Measurements from ENCODE around the gene ZNF771.

Gene ZNF771

GRCh38 chr16:30369938-30370455, 37.4 kb upstream of the ZNF771 start:
- Histone ChIP-seq H3K4me3 (ENCODE audit: control insufficient read depth in 1 of 7, extremely low read depth in 1 of 7, insufficient read depth in 4 of 7, low read depth in 2 of 7, low read length in 6 of 7) (peak overlapping the region; percentile 68 to 93 (median 75)), H3K4me1 (ENCODE audit: control extremely low read depth in 1 of 4, control insufficient read depth in 4 of 4, insufficient read depth in 4 of 4, low read length in 3 of 4) (peaks cover 11 to 42% (median 32%) of the 10 kb centered on the region in 4 experiments), H3K9me3 (ENCODE audit: control extremely low read depth in 1 of 5, control insufficient read depth in 4 of 5, insufficient read depth in 2 of 5, low read depth in 1 of 5, low read length in 4 of 5) (no peaks in the 10 kb centered on the region), H3K27me3 (replicated peaks in 2 of 5; ENCODE audit: control insufficient read depth in 4 of 5, insufficient read depth in 5 of 5, low read length in 4 of 5) (no peaks in the 10 kb centered on the region), H3K36me3 (ENCODE audit: control insufficient read depth in 4 of 4, insufficient read depth in 4 of 4, low read length in 3 of 4) (peaks cover 0 to 17% (median 8%) of the 10 kb centered on the region in 4 experiments), H3K27ac (ENCODE audit: insufficient read depth in 1 of 2, low read depth in 1 of 2, low read length in 2 of 2, poor library complexity in 1 of 2, severe bottlenecking in 2 of 2) (peak overlapping the region in 1 of 2 experiments; percentile 81)
- ChIA-PET CTCF (interaction anchor here (1.2 to 2.2 kb wide), 6 partner anchors 12 to 42 kb away, joined by 4 to 16 read pairs (median 6); partner anchors contain the start of genes SEPTIN1 and ZNF771), POLR2A (interaction anchor here (0.9 to 1.3 kb wide), 4 partner anchors 8 to 37 kb away, joined by 3 to 5 read pairs (median 3); partner anchors contain the start of genes CD2BP2, ZNF48 and ZNF771)
- DNase-seq, result no peak
- 0% methylated on average over 55 of the region's 76 CpGs for WGBS (ENCODE audit: insufficient coverage)

- Histone ChIP-seq H3K36me3 (ENCODE audit: control insufficient read depth in 4 of 4, insufficient read depth in 4 of 4, low read length in 3 of 4) (peaks cover 0 to 11% (median 4%) of the 10 kb centered on the region in 4 experiments), H3K4me3 (ENCODE audit: control insufficient read depth in 1 of 7, extremely low read depth in 1 of 7, insufficient read depth in 4 of 7, low read depth in 2 of 7, low read length in 6 of 7) (peak within 1 kb of the TSS; percentile 68 to 93 (median 75)), H3K4me1 (ENCODE audit: control extremely low read depth in 1 of 4, control insufficient read depth in 4 of 4, insufficient read depth in 4 of 4, low read length in 3 of 4) (peaks cover 11 to 42% (median 32%) of the 10 kb centered on the region in 4 experiments), H3K27me3 (replicated peaks in 2 of 5; ENCODE audit: control insufficient read depth in 4 of 5, insufficient read depth in 5 of 5, low read length in 4 of 5) (no peaks in the 10 kb centered on the region), H3K9me3 (ENCODE audit: control extremely low read depth in 1 of 5, control insufficient read depth in 4 of 5, insufficient read depth in 2 of 5, low read depth in 1 of 5, low read length in 4 of 5) (no peaks in the 10 kb centered on the region), H3K27ac (ENCODE audit: insufficient read depth in 1 of 2, low read depth in 1 of 2, low read length in 2 of 2, poor library complexity in 1 of 2, severe bottlenecking in 2 of 2) (peak within 1 kb of the TSS; percentile 25 to 82)
- CTCF ChIA-PET, result interaction anchor here (0.6 to 2.2 kb wide), 14 partner anchors 8 to 90 kb away, joined by 3 to 16 read pairs (median 4); partner anchors contain the start of genes CD2BP2, SEPTIN1, ZNF48 and ZNF771
- DNase-seq, result peak; percentile 100
- POLR2A ChIA-PET, result interaction anchor here (0.7 to 1.3 kb wide), 4 partner anchors 16 to 198 kb away, joined by 3 to 5 read pairs (median 3); partner anchors contain the start of genes CD2BP2, ZNF48 and ZNF771
- 0% methylated on average over 23 of the region's 40 CpGs for WGBS (ENCODE audit: insufficient coverage)
Observed at GRCh38 chr16:30370456-30371247, 36.8 kb upstream of the ZNF771 start, which contains the start of gene TBC1D10B. Gene TBC1D10B, minus strand, starts transcription at chr16:30370494. Its CDS starts 311 bp downstream, at chr16:30370183.

GRCh38 chr16:30371248-30371816, 36.1 kb upstream of the ZNF771 start:
- whole genome bisulfite sequencing (ENCODE audit: insufficient coverage), result 32% methylated on average over 9 of the region's 11 CpGs

GRCh38 chr16:30372038-30372712, 35.2 kb upstream of the ZNF771 start:
- DNase-seq, result no peak
- POLR2A ChIA-PET, result no interaction called here
- H3K4me3 ChIP-seq (ENCODE audit: control insufficient read depth in 1 of 7, extremely low read depth in 1 of 7, insufficient read depth in 4 of 7, low read depth in 2 of 7, low read length in 6 of 7), result no peak overlapping the region
- H3K36me3 ChIP-seq (ENCODE audit: control insufficient read depth in 4 of 4, insufficient read depth in 4 of 4, low read length in 3 of 4), result peaks cover 0 to 4% (median 3%) of the 10 kb centered on the region in 4 experiments
- no peak overlapping the region for H3K27ac ChIP-seq (ENCODE audit: insufficient read depth in 1 of 2, low read depth in 1 of 2, low read length in 2 of 2, poor library complexity in 1 of 2, severe bottlenecking in 2 of 2)
- 89% methylated on average over 5 of the region's 6 CpGs for WGBS (ENCODE audit: insufficient coverage)
- H3K27me3 ChIP-seq (replicated peaks in 2 of 5; ENCODE audit: control insufficient read depth in 4 of 5, insufficient read depth in 5 of 5, low read length in 4 of 5), result no peaks in the 10 kb centered on the region
- peaks cover 11 to 50% (median 43%) of the 10 kb centered on the region in 4 experiments for H3K4me1 ChIP-seq (ENCODE audit: control extremely low read depth in 1 of 4, control insufficient read depth in 4 of 4, insufficient read depth in 4 of 4, low read length in 3 of 4)
- no peaks in the 10 kb centered on the region for H3K9me3 ChIP-seq (ENCODE audit: control extremely low read depth in 1 of 5, control insufficient read depth in 4 of 5, insufficient read depth in 2 of 5, low read depth in 1 of 5, low read length in 4 of 5)
- CTCF ChIA-PET, result interaction anchor here (0.8 to 2.4 kb wide), 12 partner anchors 9 to 280 kb away, joined by 3 to 16 read pairs (median 5); partner anchors contain the start of genes CD2BP2, TBX6, ZNF48 and ZNF771

More at GRCh38 chr16:30371248-30371816, 36.1 kb upstream of the ZNF771 start:
- Histone ChIP-seq H3K27me3 (replicated peaks in 2 of 5; ENCODE audit: control insufficient read depth in 4 of 5, insufficient read depth in 5 of 5, low read length in 4 of 5) (no peaks in the 10 kb centered on the region), H3K36me3 (ENCODE audit: control insufficient read depth in 4 of 4, insufficient read depth in 4 of 4, low read length in 3 of 4) (peaks cover 0 to 7% (median 4%) of the 10 kb centered on the region in 4 experiments), H3K27ac (ENCODE audit: insufficient read depth in 1 of 2, low read depth in 1 of 2, low read length in 2 of 2, poor library complexity in 1 of 2, severe bottlenecking in 2 of 2) (peak overlapping the region; percentile 25 to 82), H3K9me3 (ENCODE audit: control extremely low read depth in 1 of 5, control insufficient read depth in 4 of 5, insufficient read depth in 2 of 5, low read depth in 1 of 5, low read length in 4 of 5) (no peaks in the 10 kb centered on the region), H3K4me1 (ENCODE audit: control extremely low read depth in 1 of 4, control insufficient read depth in 4 of 4, insufficient read depth in 4 of 4, low read length in 3 of 4) (peaks cover 11 to 45% (median 37%) of the 10 kb centered on the region in 4 experiments), H3K4me3 (ENCODE audit: control insufficient read depth in 1 of 7, extremely low read depth in 1 of 7, insufficient read depth in 4 of 7, low read depth in 2 of 7, low read length in 6 of 7) (peak overlapping the region; percentile 11 to 76 (median 56))
- ChIA-PET CTCF (interaction anchor here (0.7 to 2.4 kb wide), 18 partner anchors 8 to 279 kb away, joined by 3 to 16 read pairs (median 4); partner anchors contain the start of genes CD2BP2, SEPTIN1, TBX6 and ZNF48), POLR2A (interaction anchor here (0.7 to 1.2 kb wide), 2 partner anchors 36 to 199 kb away, joined by 3 to 5 read pairs; partner anchors contain the start of gene ZNF771)
- DNase-seq, result no peak

- H3K36me3 ChIP-seq (ENCODE audit: control insufficient read depth in 4 of 4, insufficient read depth in 4 of 4, low read length in 3 of 4), result no peaks in the 10 kb centered on the region
- ChIA-PET POLR2A (no interaction called here), CTCF (interaction anchor here (1.3 to 2.4 kb wide), 3 partner anchors 10 to 281 kb away, joined by 3 to 7 read pairs (median 5); partner anchors contain the start of genes TBX6 and ZNF48)
- H3K4me1 ChIP-seq (ENCODE audit: control extremely low read depth in 1 of 4, control insufficient read depth in 4 of 4, insufficient read depth in 4 of 4, low read length in 3 of 4), result peaks cover 6 to 50% (median 43%) of the 10 kb centered on the region in 4 experiments
- WGBS (ENCODE audit: insufficient coverage), result 89% methylated on average over 4 of the region's 5 CpGs
- no peaks in the 10 kb centered on the region for H3K27me3 ChIP-seq (replicated peaks in 2 of 5; ENCODE audit: control insufficient read depth in 4 of 5, insufficient read depth in 5 of 5, low read length in 4 of 5)
- no peak for DNase-seq
- H3K4me3 ChIP-seq (ENCODE audit: control insufficient read depth in 1 of 7, extremely low read depth in 1 of 7, insufficient read depth in 4 of 7, low read depth in 2 of 7, low read length in 6 of 7), result no peak overlapping the region
- no peak overlapping the region for H3K27ac ChIP-seq (ENCODE audit: insufficient read depth in 1 of 2, low read depth in 1 of 2, low read length in 2 of 2, poor library complexity in 1 of 2, severe bottlenecking in 2 of 2)
- H3K9me3 ChIP-seq (ENCODE audit: control extremely low read depth in 1 of 5, control insufficient read depth in 4 of 5, insufficient read depth in 2 of 5, low read depth in 1 of 5, low read length in 4 of 5), result no peaks in the 10 kb centered on the region
Observed at GRCh38 chr16:30372725-30373124, 34.7 kb upstream of the ZNF771 start.

- Histone ChIP-seq H3K36me3 (ENCODE audit: control insufficient read depth in 4 of 4, insufficient read depth in 4 of 4, low read length in 3 of 4) (no peaks in the 10 kb centered on the region), H3K27ac (ENCODE audit: insufficient read depth in 1 of 2, low read depth in 1 of 2, low read length in 2 of 2, poor library complexity in 1 of 2, severe bottlenecking in 2 of 2) (peak within 1 kb of the TSS in 1 of 2 experiments; percentile 97), H3K27me3 (replicated peaks in 2 of 5; ENCODE audit: control insufficient read depth in 4 of 5, insufficient read depth in 5 of 5, low read length in 4 of 5) (no peaks in the 10 kb centered on the region), H3K4me1 (ENCODE audit: control extremely low read depth in 1 of 4, control insufficient read depth in 4 of 4, insufficient read depth in 4 of 4, low read length in 3 of 4) (peaks cover 2 to 46% (median 39%) of the 10 kb centered on the region in 4 experiments), H3K4me3 (ENCODE audit: control insufficient read depth in 1 of 7, extremely low read depth in 1 of 7, insufficient read depth in 4 of 7, low read depth in 2 of 7, low read length in 6 of 7) (no peak within 1 kb of the TSS), H3K9me3 (ENCODE audit: control extremely low read depth in 1 of 5, control insufficient read depth in 4 of 5, insufficient read depth in 2 of 5, low read depth in 1 of 5, low read length in 4 of 5) (no peaks in the 10 kb centered on the region)
- WGBS (ENCODE audit: insufficient coverage), result 100% methylated on average over 4 of the region's 6 CpGs
- POLR2A ChIA-PET, result interaction anchor here (0.6 kb wide), 1 partner anchor 311 kb away, joined by 3 read pairs; no protein-coding TSS in a partner anchor
- DNase-seq, result no peak
- CTCF ChIA-PET, result interaction anchor here (1.5 kb wide), 1 partner anchor 18 kb away, joined by 3 read pairs; no protein-coding TSS in a partner anchor
Observed at GRCh38 chr16:30374538-30374937, 32.9 kb upstream of the ZNF771 start, which contains the start of gene MYL11. Gene MYL11, plus strand, starts transcription at chr16:30374802. Its CDS starts 56 bp downstream, at chr16:30374858.

Data from common myeloid progenitor, CD34-positive (primary cell).